Stomach (tissue), 4 donors: ENCODE data around the gene XYLT1.

Experiments used
- CTCF ChIP-seq, 7 experiments: fragments of 450-650 bp in 4 of 7; fragments of 200-600 bp in 3 of 7; sonication (generic) in 3 of 7; IDR thresholded peaks; one replicate each; pipeline ENCODE4 v1.5.1; 2016 to 2019; ENCODE audit warnings: antibody characterized with exemption in 7 of 7, control low read depth in 2 of 7, mild to moderate bottlenecking in 1 of 7
- POLR2A ChIP-seq, 4 donors: fragments of 450-650 bp; IDR thresholded peaks; one replicate each; pipeline ENCODE4 v1.6.1; 2016; ENCODE audit warnings: antibody characterized with exemption in 4 of 4, control low read depth in 2 of 4, mild to moderate bottlenecking in 1 of 4, moderate library complexity in 1 of 4
- POLR2AphosphoS5 ChIP-seq, 3 donors: sonication (generic); formaldehyde crosslinking; IDR thresholded peaks; one replicate each; pipeline ENCODE4 v1.6.1; 2016; ENCODE audit warnings: antibody characterized with exemption in 3 of 3

- no peak for TF ChIP-seq CTCF (IDR thresholded peaks at IDR 0.05)
- no peak for TF ChIP-seq POLR2AphosphoS5 (IDR thresholded peaks at IDR 0.05)
- TF ChIP-seq POLR2A (IDR thresholded peaks at IDR 0.05) = no peak
Observed at GRCh38 chr16:17225541-17225940, 245.2 kb downstream of the XYLT1 start.
